RWPE2 (cell line): ENCODE measurements around the gene SOX9.

Source experiments
- ATAC-seq: fragments of 200-7000 bp; cut with Tn5 transposase; 3 replicates; pipeline ENCODE4 v1.9.1; 2021; ENCODE audit warnings: low read depth
- DNase-seq: peaks from one replicate; pipeline ENCODE4 v3.0.0-alpha.2; 2020; ENCODE audit warnings: low spot score
- H3K27ac ChIP-seq: fragments of 450-650 bp; 2 replicates; pipeline ENCODE4 v1.5.1; 2017; ENCODE audit warnings: mild to moderate bottlenecking; ENCODE audit not compliant: poor library complexity, severe bottlenecking
- H3K27me3 ChIP-seq: fragments of 250-450 bp; sonication (Bioruptor Pico); 2 replicates; pipeline ENCODE4 v1.5.1; 2021; ENCODE audit warnings: mild to moderate bottlenecking, moderate library complexity; ENCODE audit not compliant: insufficient read depth, poor library complexity, severe bottlenecking
- H3K36me3 ChIP-seq: fragments of 250-450 bp; sonication (Bioruptor Pico); 2 replicates; pipeline ENCODE4 v1.5.1; 2020; ENCODE audit warnings: low read depth, mild to moderate bottlenecking, moderate library complexity
- H3K4me1 ChIP-seq: fragments of 250-450 bp; sonication (Bioruptor Pico); 2 replicates; pipeline ENCODE4 v1.5.1; 2021; ENCODE audit warnings: mild to moderate bottlenecking, moderate library complexity; ENCODE audit not compliant: insufficient read depth, poor library complexity, severe bottlenecking
- H3K4me3 ChIP-seq: fragments of 250-450 bp; sonication (Bioruptor Pico); 2 replicates; pipeline ENCODE4 v1.5.1; 2021; ENCODE audit warnings: mild to moderate bottlenecking, moderate library complexity; ENCODE audit not compliant: severe bottlenecking
- H3K9me3 ChIP-seq: fragments of 250-450 bp; sonication (Bioruptor Pico); 2 replicates; pipeline ENCODE4 v1.5.1; 2021; ENCODE audit warnings: mild to moderate bottlenecking, moderate library complexity; ENCODE audit not compliant: severe bottlenecking
- CTCF ChIP-seq: fragments of 450-650 bp; IDR thresholded peaks from one replicate; pipeline ENCODE4 v1.5.1; 2017; ENCODE audit warnings: mild to moderate bottlenecking, moderate library complexity; ENCODE audit not compliant: poor library complexity, severe bottlenecking

Gene SOX9

GRCh38 chr17:72122765-72123529 is 2.1 kb downstream of the SOX9 start:
- H3K36me3 ChIP-seq, result peaks cover 38% of the 10 kb centered on the region
- H3K9me3 ChIP-seq, result no peaks in the 10 kb centered on the region
- TF ChIP-seq CTCF, result no peak
- DNase-seq (peak; percentile 80), ATAC-seq (no peak)
- no peaks in the 10 kb centered on the region for H3K27me3 ChIP-seq
- peak overlapping the region; percentile 95 for H3K4me3 ChIP-seq
- peak overlapping the region; percentile 73 for H3K27ac ChIP-seq
- H3K4me1 ChIP-seq, result peaks cover 40% of the 10 kb centered on the region

- H3K9me3 ChIP-seq, result no peaks in the 10 kb centered on the region
- no peak for ATAC-seq
- H3K4me3 ChIP-seq, result peak overlapping the region; percentile 95
- H3K27ac ChIP-seq, result peak overlapping the region; percentile 73
- H3K27me3 ChIP-seq, result no peaks in the 10 kb centered on the region
- peak; percentile 7 for TF ChIP-seq CTCF
- peaks cover 38% of the 10 kb centered on the region for H3K36me3 ChIP-seq
- peak; percentile 73 for DNase-seq
- H3K4me1 ChIP-seq, result peaks cover 36% of the 10 kb centered on the region
Observed at GRCh38 chr17:72123530-72124437, 3.0 kb downstream of the SOX9 start.

- no peak for ATAC-seq
- no peak overlapping the region for H3K4me3 ChIP-seq
- peaks cover 30% of the 10 kb centered on the region for H3K4me1 ChIP-seq
- H3K27me3 ChIP-seq, result no peaks in the 10 kb centered on the region
- no peak for TF ChIP-seq CTCF
- H3K27ac ChIP-seq, result peak overlapping the region; percentile 73
- DNase-seq, result no peak
- H3K36me3 ChIP-seq, result peaks cover 38% of the 10 kb centered on the region
- no peaks in the 10 kb centered on the region for H3K9me3 ChIP-seq
Observed at GRCh38 chr17:72124438-72124775, 3.6 kb downstream of the SOX9 start.

GRCh38 chr17:72125226-72125651 is 4.4 kb downstream of the SOX9 start:
- ATAC-seq (no peak), DNase-seq (no peak)
- Histone ChIP-seq H3K36me3 (peaks cover 38% of the 10 kb centered on the region), H3K9me3 (no peaks in the 10 kb centered on the region), H3K4me1 (peaks cover 30% of the 10 kb centered on the region), H3K4me3 (no peak overlapping the region), H3K27me3 (no peaks in the 10 kb centered on the region), H3K27ac (peak overlapping the region; percentile 73)
- TF ChIP-seq CTCF, result no peak

GRCh38 chr17:72125742-72126141 is 4.9 kb downstream of the SOX9 start:
- ATAC-seq (no peak), DNase-seq (no peak)
- no peaks in the 10 kb centered on the region for H3K27me3 ChIP-seq
- peaks cover 30% of the 10 kb centered on the region for H3K4me1 ChIP-seq
- peaks cover 38% of the 10 kb centered on the region for H3K36me3 ChIP-seq
- TF ChIP-seq CTCF, result no peak
- no peaks in the 10 kb centered on the region for H3K9me3 ChIP-seq
- peak overlapping the region; percentile 28 for H3K27ac ChIP-seq
- no peak overlapping the region for H3K4me3 ChIP-seq
